CD4-positive, alpha-beta memory T cell (primary cell): ENCODE results near the gene BUB1B. TPM values are rescaled to one million over a fixed set of nuclear protein-coding genes. Genes with fewer than 3 reads are reported as not detected.
"Not testable (repeated sequence)": the region's sequence is repeated elsewhere in the genome, so short reads cannot be mapped to it uniquely, and the experiment has no call there.

ENCODE experiments used
- CTCF ChIA-PET: fragments of 350-600 bp; sonication (Branson Sonifier 250); formaldehyde crosslinking; loops from one replicate; lab custom pipeline; 2021; ENCODE audit warnings: inconsistent platforms; ENCODE audit not compliant: partially characterized antibody; lab: Charles Lee
- POLR2A ChIA-PET: fragments of 350-600 bp; sonication (Branson Sonifier 250); formaldehyde crosslinking; loops from one replicate; lab custom pipeline; 2021; ENCODE audit not compliant: partially characterized antibody; lab: Charles Lee
- DNase-seq, 5 donors: peaks; one replicate each; pipeline versions ENCODE4 v3.0.0 to v3.0.0-alpha.2; 2020 to 2022; ENCODE audit warnings: mixed read lengths in 1 of 5
- H3K27ac ChIP-seq: one replicate; pipeline ENCODE4 v1.7.0; 2013; ENCODE audit warnings: low read depth, low read length
- H3K27me3 ChIP-seq: 2 replicates; pipeline ENCODE4 v1.7.0; 2013; ENCODE audit warnings: mild to moderate bottlenecking, low read length, moderate library complexity; ENCODE audit not compliant: insufficient read depth
- H3K36me3 ChIP-seq: 2 replicates; pipeline ENCODE4 v1.7.0; 2013; ENCODE audit warnings: mild to moderate bottlenecking, low read length, moderate library complexity; ENCODE audit not compliant: insufficient read depth
- H3K4me1 ChIP-seq: 2 replicates; pipeline ENCODE4 v1.7.0; 2013; ENCODE audit warnings: mild to moderate bottlenecking, low read length, moderate library complexity; ENCODE audit not compliant: insufficient read depth
- H3K4me3 ChIP-seq, 2 donors: one replicate each; pipeline ENCODE4 v1.7.0; 2013; ENCODE audit warnings: low read length in 2 of 2, mild to moderate bottlenecking in 1 of 2
- H3K9me3 ChIP-seq, 2 donors: one replicate each; pipeline ENCODE4 v1.7.0; 2013; ENCODE audit warnings: low read length in 2 of 2, control low read depth in 1 of 2; ENCODE audit not compliant: control insufficient read depth in 1 of 2
- H3K27ac Mint-ChIP-seq, 7 donors: one replicate each; pipeline ENCODE4 v1.8.0; 2020 to 2021; ENCODE audit warnings: mixed read lengths in 7 of 7, mild to moderate bottlenecking in 6 of 7, inconsistent platforms in 3 of 7, moderate library complexity in 3 of 7
- H3K27me3 Mint-ChIP-seq, 2 donors: one replicate each; pipeline ENCODE4 v1.8.0; 2020 to 2021; ENCODE audit warnings: mixed read lengths in 2 of 2
- H3K36me3 Mint-ChIP-seq, 2 donors: one replicate each; pipeline ENCODE4 v1.8.0; 2020 to 2021; ENCODE audit warnings: mixed read lengths in 2 of 2, inconsistent platforms in 1 of 2, mild to moderate bottlenecking in 1 of 2
- H3K4me1 Mint-ChIP-seq, 4 donors: one replicate each; pipeline ENCODE4 v1.8.0; 2020 to 2021; ENCODE audit warnings: mixed read lengths in 4 of 4, mild to moderate bottlenecking in 1 of 4
- H3K4me3 Mint-ChIP-seq, 8 donors: one replicate each; pipeline ENCODE4 v1.8.0; 2020 to 2021; ENCODE audit warnings: mixed read lengths in 8 of 8, mild to moderate bottlenecking in 7 of 8, moderate library complexity in 6 of 8, inconsistent platforms in 3 of 8
- H3K9me3 Mint-ChIP-seq, 8 donors: one replicate each; pipeline ENCODE4 v1.8.0; 2020 to 2021; ENCODE audit warnings: mixed read lengths in 8 of 8, mild to moderate bottlenecking in 5 of 8, inconsistent platforms in 3 of 8, moderate library complexity in 1 of 8
- intact Hi-C: fragments of 100-400 bp; cut with micrococcal nuclease; formaldehyde crosslinking; loops from one replicate; pipeline ENCODE4 v1.15.1; 2023
- polyA plus RNA-seq, 2 donors: library from polyadenylated mRNA; unstranded; fragments of 300-500 nt; fragmentation: Illumina TruSeq; gene quantifications; one replicate each; pipeline ENCODE4 v1.2.3, GENCODE V29; 2021
- total RNA-seq, 2 experiments: library from RNA; stranded (reverse); gene quantifications; one replicate each; pipeline ENCODE4 v1.2.3, GENCODE V29; 2021

BUB1B gene
- total and polyA plus RNA-seq, 4 experiments from 2014 or later = 0.40 to 0.89 (median 0.55) TPM; not detected in 1

GRCh38 chr15:40136470-40137302 lies 24.2 kb upstream of the BUB1B start:
- Mint-ChIP-seq H3K9me3 (peaks cover 0 to 4% (median 0%) of the 10 kb centered on the region in 8 donors), H3K27me3 (no peaks in the 10 kb centered on the region), H3K36me3 (no peaks in the 10 kb centered on the region), H3K27ac (no peak overlapping the region), H3K4me3 (no peak overlapping the region), H3K4me1 (no peaks in the 10 kb centered on the region)
- intact Hi-C loops = no loop called here
- DNase-seq = no peak
- ChIA-PET POLR2A (no interaction called here), CTCF (no interaction called here)
- no peaks in the 10 kb centered on the region for H3K9me3 ChIP-seq
- H3K4me3 ChIP-seq = no peak overlapping the region
- no peaks in the 10 kb centered on the region for H3K4me1 ChIP-seq
- H3K27me3 ChIP-seq = no peaks in the 10 kb centered on the region
- no peaks in the 10 kb centered on the region for H3K36me3 ChIP-seq
- H3K27ac ChIP-seq = no peak overlapping the region

DNA sequence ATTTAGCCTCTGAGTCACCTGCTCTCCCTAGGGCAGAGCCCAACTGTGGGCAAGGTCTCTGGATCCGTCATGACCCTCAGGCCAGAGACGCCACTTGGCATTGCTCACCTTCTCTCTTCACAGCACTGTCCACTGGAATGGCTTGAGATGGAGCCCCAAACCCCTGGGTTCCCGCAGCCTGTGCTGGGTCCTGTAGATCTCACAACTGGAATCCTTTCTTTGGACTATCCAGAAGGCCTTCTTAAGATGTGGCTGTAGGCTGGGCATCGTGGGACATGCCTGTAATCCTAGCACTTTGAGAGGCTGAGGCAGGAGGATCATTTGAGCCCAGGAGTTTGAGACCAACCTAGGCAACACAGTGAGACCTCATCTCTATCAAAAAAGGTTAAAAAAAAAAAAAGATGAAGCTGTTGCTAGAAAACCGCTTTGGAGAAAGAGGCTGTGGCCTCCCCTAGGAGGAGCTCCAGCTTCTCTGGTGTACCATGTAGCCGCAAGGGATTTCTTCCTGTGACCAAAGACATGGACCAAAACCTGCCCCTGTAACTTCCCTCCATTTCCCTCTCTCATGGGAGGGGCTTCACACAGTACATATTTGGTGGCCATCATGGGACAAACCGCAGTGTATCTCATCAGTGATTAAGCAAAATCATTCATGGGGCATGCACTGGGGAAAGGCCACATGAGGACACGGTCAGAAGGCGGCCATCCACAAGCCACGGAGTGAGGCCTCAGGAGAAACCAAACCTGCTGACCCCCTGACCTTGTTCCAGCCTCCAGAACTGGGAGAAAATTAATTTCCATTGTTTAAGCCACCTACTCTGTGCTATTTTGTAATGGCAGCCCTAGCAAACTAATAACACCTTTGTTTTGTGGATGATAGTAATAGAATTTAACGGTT lies 23.3 kb upstream of the BUB1B start:
- H3K27ac ChIP-seq = no peak overlapping the region
- H3K4me3 Mint-ChIP-seq = no peak overlapping the region
- no peaks in the 10 kb centered on the region for H3K9me3 ChIP-seq
- ChIA-PET CTCF (no interaction called here), POLR2A (no interaction called here)
- no peak overlapping the region for H3K27ac Mint-ChIP-seq
- H3K4me3 ChIP-seq = no peak overlapping the region
- no peaks in the 10 kb centered on the region for H3K4me1 ChIP-seq
- no peaks in the 10 kb centered on the region for H3K36me3 Mint-ChIP-seq
- H3K9me3 Mint-ChIP-seq = peaks cover 0 to 5% (median 0%) of the 10 kb centered on the region in 8 donors
- no peaks in the 10 kb centered on the region for H3K4me1 Mint-ChIP-seq
- no peaks in the 10 kb centered on the region for H3K27me3 ChIP-seq
- no peaks in the 10 kb centered on the region for H3K27me3 Mint-ChIP-seq
- intact Hi-C loops = no loop called here
- no peaks in the 10 kb centered on the region for H3K36me3 ChIP-seq
- no peak for DNase-seq

- DNase-seq, H3K36me3 ChIP-seq, H3K9me3 ChIP-seq, POLR2A ChIA-PET, CTCF ChIA-PET, H3K27ac Mint-ChIP-seq, H3K36me3 Mint-ChIP-seq, H3K4me1 ChIP-seq, H3K27me3 Mint-ChIP-seq, H3K27me3 ChIP-seq, H3K9me3 Mint-ChIP-seq, H3K4me1 Mint-ChIP-seq, intact Hi-C loops, H3K4me3 Mint-ChIP-seq, H3K4me3 ChIP-seq, H3K27ac ChIP-seq: not testable (repeated sequence)
These were observed 22.7 kb upstream of the BUB1B start for GRCh38 chr15:40138201-40138570.

GRCh38 chr15:40142428-40142827 lies 18.4 kb upstream of the BUB1B start:
- Mint-ChIP-seq H3K27ac (no peak overlapping the region), H3K4me3 (no peak overlapping the region), H3K4me1 (no peaks in the 10 kb centered on the region), H3K27me3 (no peaks in the 10 kb centered on the region), H3K9me3 (peaks cover 0 to 5% (median 0%) of the 10 kb centered on the region in 8 donors), H3K36me3 (no peaks in the 10 kb centered on the region)
- ChIA-PET CTCF (interaction anchor here (0.9 to 1.2 kb wide), 3 partner anchors 37 to 75 kb away, joined by 3 to 6 read pairs (median 4); no protein-coding TSS in a partner anchor), POLR2A (no interaction called here)
- Histone ChIP-seq H3K36me3 (no peaks in the 10 kb centered on the region), H3K27ac (no peak overlapping the region), H3K4me1 (no peaks in the 10 kb centered on the region), H3K4me3 (no peak overlapping the region), H3K9me3 (no peaks in the 10 kb centered on the region), H3K27me3 (no peaks in the 10 kb centered on the region)
- no peak for DNase-seq
- intact Hi-C loops = no loop called here

GRCh38 chr15:40146037-40146436 lies 14.8 kb upstream of the BUB1B start:
- Mint-ChIP-seq H3K27me3 (peaks cover 0 to 2% of the 10 kb centered on the region in 2 donors), H3K27ac (no peak overlapping the region), H3K36me3 (no peaks in the 10 kb centered on the region), H3K4me3 (no peak overlapping the region), H3K4me1 (no peaks in the 10 kb centered on the region), H3K9me3 (peaks cover 0 to 1% (median 0%) of the 10 kb centered on the region in 8 donors)
- H3K4me1 ChIP-seq = no peaks in the 10 kb centered on the region
- no peaks in the 10 kb centered on the region for H3K27me3 ChIP-seq
- intact Hi-C loops = no loop called here
- no peaks in the 10 kb centered on the region for H3K36me3 ChIP-seq
- POLR2A ChIA-PET = no interaction called here
- H3K9me3 ChIP-seq = no peaks in the 10 kb centered on the region
- CTCF ChIA-PET = no interaction called here
- no peak for DNase-seq
- no peak overlapping the region for H3K4me3 ChIP-seq
- H3K27ac ChIP-seq = no peak overlapping the region

GRCh38 chr15:40149339-40149738 lies 11.5 kb upstream of the BUB1B start:
- intact Hi-C loops = no loop called here
- DNase-seq = no peak
- H3K27ac Mint-ChIP-seq = no peak overlapping the region
- no peak overlapping the region for H3K4me3 Mint-ChIP-seq
- Histone ChIP-seq H3K36me3 (no peaks in the 10 kb centered on the region), H3K4me1 (no peaks in the 10 kb centered on the region), H3K27me3 (no peaks in the 10 kb centered on the region), H3K9me3 (no peaks in the 10 kb centered on the region), H3K27ac (no peak overlapping the region), H3K4me3 (no peak overlapping the region)
- POLR2A ChIA-PET = no interaction called here
- H3K36me3 Mint-ChIP-seq = no peaks in the 10 kb centered on the region
- no peaks in the 10 kb centered on the region for H3K9me3 Mint-ChIP-seq
- no peaks in the 10 kb centered on the region for H3K4me1 Mint-ChIP-seq
- CTCF ChIA-PET = no interaction called here
- peaks cover 0 to 2% of the 10 kb centered on the region in 2 donors for H3K27me3 Mint-ChIP-seq

DNA sequence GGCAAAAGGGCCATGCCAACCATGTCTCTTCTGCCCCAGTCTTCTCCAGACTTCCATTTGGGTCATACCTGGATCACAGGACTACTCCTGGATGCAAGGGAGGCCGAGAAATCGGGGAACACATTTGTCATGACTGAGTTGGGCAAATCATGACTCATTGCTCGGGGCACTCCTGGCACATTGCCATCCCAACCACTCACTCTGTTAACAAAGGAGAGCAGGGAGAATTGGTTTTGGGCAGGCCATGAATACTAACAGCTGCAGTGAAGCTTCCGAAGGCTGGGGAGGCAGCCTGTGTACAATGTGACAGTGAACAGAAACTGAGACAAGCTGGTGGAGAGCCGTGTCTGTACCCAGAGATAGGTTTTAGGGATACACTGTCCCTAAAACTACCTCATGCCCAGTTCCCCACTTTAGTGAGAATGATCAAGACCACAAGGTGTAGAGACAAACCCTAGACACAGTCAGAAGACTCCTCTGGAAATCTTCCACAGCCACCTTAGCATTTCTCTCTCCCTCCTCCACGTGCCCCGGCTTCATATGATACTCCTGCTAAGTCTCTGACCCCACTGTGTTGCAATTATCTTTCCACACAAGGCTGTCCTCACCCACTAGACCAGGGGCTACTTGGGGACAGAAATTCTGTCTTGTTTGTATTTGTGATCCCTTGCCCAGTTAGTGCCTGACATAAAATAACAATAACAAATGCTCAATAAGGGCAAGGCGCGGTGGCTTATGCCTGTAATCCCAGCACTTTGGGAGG lies 10.5 kb upstream of the BUB1B start:
- H3K4me1 ChIP-seq = no peaks in the 10 kb centered on the region
- no peak overlapping the region for H3K27ac Mint-ChIP-seq
- H3K4me3 Mint-ChIP-seq = no peak overlapping the region
- no peaks in the 10 kb centered on the region for H3K4me1 Mint-ChIP-seq
- no peaks in the 10 kb centered on the region for H3K36me3 ChIP-seq
- no peak overlapping the region for H3K4me3 ChIP-seq
- H3K9me3 ChIP-seq = no peaks in the 10 kb centered on the region
- no peaks in the 10 kb centered on the region for H3K9me3 Mint-ChIP-seq
- DNase-seq = no peak
- no peaks in the 10 kb centered on the region for H3K36me3 Mint-ChIP-seq
- ChIA-PET POLR2A (no interaction called here), CTCF (no interaction called here)
- no peaks in the 10 kb centered on the region for H3K27me3 ChIP-seq
- intact Hi-C loops = no loop called here
- peaks cover 0 to 2% of the 10 kb centered on the region in 2 donors for H3K27me3 Mint-ChIP-seq
- H3K27ac ChIP-seq = no peak overlapping the region
